Cardiac fibroblast (primary cell): ENCODE data around the gene IMPA2.
"Not testable (repeated sequence)": the region's sequence is repeated elsewhere in the genome, so short reads cannot be mapped to it uniquely, and the experiment has no call there.

Experiments used
- DNase-seq, 2 donors: peaks; one replicate each; pipeline versions ENCODE4 v3.0.0 to v3.0.0-alpha.2; 2010; ENCODE audit warnings: low read depth in 2 of 2
- H3K4me3 ChIP-seq, 2 donors: replicated peaks in 1 of 2; 1 replicate in 1 of 2; 2 replicates in 1 of 2; pipeline ENCODE4 v1.5.1; 2011; ENCODE audit warnings: low read depth in 2 of 2, low read length in 2 of 2, mild to moderate bottlenecking in 2 of 2, moderate library complexity in 1 of 2
- CTCF ChIP-seq: IDR thresholded peaks from one replicate; pipeline ENCODE4 v1.5.1; 2011; ENCODE audit warnings: low read depth, mild to moderate bottlenecking, low read length, inconsistent platforms

Gene IMPA2

GRCh38 chr18:12068950-12069320, 87.6 kb downstream of the IMPA2 start:
- peak overlapping the region in 1 of 2 donors; percentile 26 for H3K4me3 ChIP-seq
- peak; percentile 26 to 47 for DNase-seq
- TF ChIP-seq CTCF: no peak

GRCh38 chr18:12071066-12071465, 89.8 kb downstream of the IMPA2 start:
- H3K4me3 ChIP-seq, DNase-seq: not testable (repeated sequence)

- no peak for DNase-seq
- TF ChIP-seq CTCF: no peak
- no peak overlapping the region for H3K4me3 ChIP-seq
Measured at GRCh38 chr18:12072996-12073395, 91.7 kb downstream of the IMPA2 start.

GRCh38 chr18:12074736-12075135, 93.4 kb downstream of the IMPA2 start:
- TF ChIP-seq CTCF: no peak
- H3K4me3 ChIP-seq: no peak overlapping the region
- peak; percentile 16 to 33 for DNase-seq

- H3K4me3 ChIP-seq: peak overlapping the region in 1 of 2 donors; percentile 7
- TF ChIP-seq CTCF: no peak
- DNase-seq: peak; percentile 14 to 43
Measured at GRCh38 chr18:12076424-12077140, 95.3 kb downstream of the IMPA2 start.

GRCh38 chr18:12077994-12078393, 96.7 kb downstream of the IMPA2 start:
- DNase-seq: not testable (repeated sequence)

GRCh38 chr18:12079491-12080237, 98.4 kb downstream of the IMPA2 start:
- peak; percentile 69 to 85 for DNase-seq
- H3K4me3 ChIP-seq: no peak overlapping the region
- TF ChIP-seq CTCF: no peak

More at GRCh38 chr18:12077994-12078393, 96.7 kb downstream of the IMPA2 start:
- H3K4me3 ChIP-seq: not testable (repeated sequence)
